ENCODE measurements around the gene SEC24D. TPM values are rescaled to one million over a fixed set of nuclear protein-coding genes. Genes with fewer than 3 reads are reported as not detected.
A peak's percentile ranks its signal among the peaks of the same experiment; 100 is the strongest.

Gene SEC24D
- polyA plus RNA-seq, 4 donors, result 28.1 to 57.9 (median 46.5) TPM

DNA sequence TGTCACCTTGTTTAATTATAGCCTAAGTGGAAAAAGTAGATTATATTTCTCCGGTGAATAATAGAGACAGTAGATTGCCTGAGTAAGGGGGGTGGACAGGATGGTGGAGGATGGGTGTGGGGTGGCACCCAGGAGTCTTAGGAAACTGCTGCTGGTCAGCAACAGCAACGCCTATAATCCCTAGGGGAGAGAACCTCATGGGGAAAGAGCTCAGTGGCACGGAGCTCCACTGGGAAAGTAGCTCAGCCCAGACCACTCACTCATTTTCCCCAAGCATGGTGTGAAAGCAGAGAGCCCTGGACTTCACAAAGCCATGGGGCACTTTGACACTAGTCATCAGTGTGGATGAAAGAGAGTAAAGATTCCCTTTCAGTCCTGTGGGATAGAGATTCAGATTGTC, 119.6 kb downstream of the SEC24D start:
- DNase-seq (no peak), FAIRE-seq (no peak)
- Histone ChIP-seq H3K27ac (ENCODE audit: low read depth in 1 of 3, low read length in 2 of 3) (no peak overlapping the region), H3K27me3 (ENCODE audit: control insufficient read depth in 3 of 3, insufficient read depth in 3 of 3, low read length in 3 of 3) (no peaks in the 10 kb centered on the region), H3K4me3 (ENCODE audit: low read depth in 1 of 3, low read length in 3 of 3) (no peak overlapping the region), H3K9me3 (ENCODE audit: control insufficient read depth in 2 of 2, insufficient read depth in 1 of 2, low read depth in 1 of 2, low read length in 1 of 2) (no peaks in the 10 kb centered on the region), H3K36me3 (ENCODE audit: control insufficient read depth in 3 of 3, insufficient read depth in 2 of 3, low read depth in 1 of 3, low read length in 3 of 3) (peaks cover 3 to 10% (median 6%) of the 10 kb centered on the region in 3 donors), H3K4me1 (ENCODE audit: control insufficient read depth in 3 of 3, insufficient read depth in 2 of 3, low read depth in 1 of 3, low read length in 2 of 3) (no peaks in the 10 kb centered on the region)
- 73 to 86% (median 77%) methylated on average over 3 of the region's 3 CpGs for WGBS, 3 donors

DNA sequence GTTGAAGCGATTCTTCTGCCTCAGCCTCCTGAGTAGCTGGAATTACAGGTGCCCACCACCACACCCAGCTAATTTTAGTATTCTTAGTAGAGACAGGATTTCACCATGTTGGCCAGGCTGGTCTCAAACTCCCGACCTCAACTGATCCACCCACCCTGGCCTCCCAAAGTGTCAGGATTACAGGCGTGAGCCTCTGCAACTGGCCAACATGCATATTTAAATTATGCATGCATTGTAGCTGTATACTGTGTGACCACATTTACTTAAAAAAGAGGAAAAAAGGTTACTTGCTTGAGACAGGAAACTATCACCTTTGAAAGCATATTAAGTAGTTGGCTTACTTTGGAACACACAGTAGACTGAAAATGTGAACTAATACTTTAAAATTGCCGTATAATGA, 121.2 kb downstream of the SEC24D start:
- Histone ChIP-seq H3K9me3 (ENCODE audit: control insufficient read depth in 2 of 2, insufficient read depth in 1 of 2, low read depth in 1 of 2, low read length in 1 of 2) (no peaks in the 10 kb centered on the region), H3K36me3 (ENCODE audit: control insufficient read depth in 3 of 3, insufficient read depth in 2 of 3, low read depth in 1 of 3, low read length in 3 of 3) (peaks cover 3 to 10% (median 7%) of the 10 kb centered on the region in 3 donors), H3K4me3 (ENCODE audit: low read depth in 1 of 3, low read length in 3 of 3) (no peak overlapping the region), H3K4me1 (ENCODE audit: control insufficient read depth in 3 of 3, insufficient read depth in 2 of 3, low read depth in 1 of 3, low read length in 2 of 3) (no peaks in the 10 kb centered on the region), H3K27me3 (ENCODE audit: control insufficient read depth in 3 of 3, insufficient read depth in 3 of 3, low read length in 3 of 3) (no peaks in the 10 kb centered on the region), H3K27ac (ENCODE audit: low read depth in 1 of 3, low read length in 2 of 3) (no peak overlapping the region)
- WGBS, 3 donors, result 92 to 97% (median 92%) methylated on average over 4 of the region's 4 CpGs
- FAIRE-seq (no peak), DNase-seq (no peak)

DNA sequence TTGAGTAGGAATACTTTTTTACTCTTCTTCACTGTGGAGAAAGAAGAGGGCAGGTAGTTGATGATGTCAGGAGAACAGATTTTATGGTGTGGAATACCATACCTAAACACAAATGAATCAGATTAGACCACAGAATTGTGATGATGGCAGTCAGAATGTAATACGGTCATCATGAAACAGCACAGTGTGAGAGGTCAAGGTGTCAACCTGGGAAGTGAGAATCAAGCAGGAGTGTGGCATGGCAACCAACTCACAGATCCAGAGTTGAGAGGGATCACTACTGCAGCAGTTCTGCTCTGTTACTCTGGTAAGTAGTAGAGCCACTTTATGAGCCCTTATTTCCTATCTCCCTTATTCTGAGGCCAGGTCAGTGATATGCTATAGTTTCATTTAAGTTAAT, 123.1 kb downstream of the SEC24D start:
- Histone ChIP-seq H3K27me3 (ENCODE audit: control insufficient read depth in 3 of 3, insufficient read depth in 3 of 3, low read length in 3 of 3) (no peaks in the 10 kb centered on the region), H3K36me3 (ENCODE audit: control insufficient read depth in 3 of 3, insufficient read depth in 2 of 3, low read depth in 1 of 3, low read length in 3 of 3) (peaks cover 3 to 8% (median 7%) of the 10 kb centered on the region in 3 donors), H3K9me3 (ENCODE audit: control insufficient read depth in 2 of 2, insufficient read depth in 1 of 2, low read depth in 1 of 2, low read length in 1 of 2) (no peaks in the 10 kb centered on the region), H3K27ac (ENCODE audit: low read depth in 1 of 3, low read length in 2 of 3) (no peak overlapping the region), H3K4me3 (ENCODE audit: low read depth in 1 of 3, low read length in 3 of 3) (no peak overlapping the region), H3K4me1 (ENCODE audit: control insufficient read depth in 3 of 3, insufficient read depth in 2 of 3, low read depth in 1 of 3, low read length in 2 of 3) (no peaks in the 10 kb centered on the region)
- FAIRE-seq (no peak), DNase-seq (no peak)
- WGBS, 3 donors, result 80 to 85% (median 83%) methylated on average over 1 of the region's 1 CpG

DNA sequence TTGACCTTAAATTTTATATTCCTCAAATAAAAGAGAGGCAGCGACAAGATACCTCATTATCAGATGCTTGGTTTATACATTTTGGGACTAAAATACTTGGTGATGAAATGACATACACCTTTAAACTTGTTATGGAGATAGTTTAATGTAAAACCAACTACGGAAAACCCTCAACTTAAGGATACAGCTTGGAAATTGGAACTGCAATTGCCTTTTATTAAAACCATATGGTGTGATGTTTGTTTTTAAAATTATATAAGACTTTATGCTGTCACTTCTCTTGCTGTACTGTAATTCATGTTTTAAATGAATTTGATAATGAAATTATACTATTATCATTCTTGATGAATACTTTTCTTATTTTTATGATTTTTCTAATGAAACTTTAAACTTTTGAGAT, 124.9 kb downstream of the SEC24D start:
- no peaks in the 10 kb centered on the region for H3K4me1 ChIP-seq (ENCODE audit: control insufficient read depth in 3 of 3, insufficient read depth in 2 of 3, low read depth in 1 of 3, low read length in 2 of 3)
- peaks cover 3 to 11% (median 11%) of the 10 kb centered on the region in 3 donors for H3K36me3 ChIP-seq (ENCODE audit: control insufficient read depth in 3 of 3, insufficient read depth in 2 of 3, low read depth in 1 of 3, low read length in 3 of 3)
- H3K27ac ChIP-seq (ENCODE audit: low read depth in 1 of 3, low read length in 2 of 3), result no peak overlapping the region
- no peaks in the 10 kb centered on the region for H3K9me3 ChIP-seq (ENCODE audit: control insufficient read depth in 2 of 2, insufficient read depth in 1 of 2, low read depth in 1 of 2, low read length in 1 of 2)
- no peak overlapping the region for H3K4me3 ChIP-seq (ENCODE audit: low read depth in 1 of 3, low read length in 3 of 3)
- FAIRE-seq (no peak), DNase-seq (no peak)
- 90 to 97% (median 92%) methylated on average over 2 of the region's 2 CpGs for whole genome bisulfite sequencing, 3 donors
- no peaks in the 10 kb centered on the region for H3K27me3 ChIP-seq (ENCODE audit: control insufficient read depth in 3 of 3, insufficient read depth in 3 of 3, low read length in 3 of 3)

DNA sequence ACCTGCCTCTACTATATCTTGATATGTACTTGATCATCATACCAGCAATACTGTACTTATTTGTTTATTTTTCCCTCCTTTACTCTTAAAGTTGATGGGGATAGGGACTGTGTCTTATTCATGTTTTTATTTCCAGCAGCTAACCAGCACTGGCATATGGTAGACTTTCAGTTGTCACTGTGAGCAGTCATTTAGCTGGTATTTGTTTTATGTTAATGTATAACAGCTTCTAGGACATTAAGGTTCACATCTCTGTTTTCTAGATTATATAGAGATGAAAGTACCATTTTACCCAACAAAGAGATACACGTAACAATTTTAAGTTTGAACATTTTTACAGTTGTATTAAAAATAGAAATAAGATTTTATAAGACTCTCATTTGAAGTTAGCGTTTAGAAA, 132.8 kb downstream of the SEC24D start:
- peaks cover 12 to 29% (median 22%) of the 10 kb centered on the region in 3 donors for H3K36me3 ChIP-seq (ENCODE audit: control insufficient read depth in 3 of 3, insufficient read depth in 2 of 3, low read depth in 1 of 3, low read length in 3 of 3)
- 48 to 83% (median 73%) methylated on average over 2 of the region's 2 CpGs for WGBS, 3 donors
- DNase-seq (peak in 1 of 2 donors; percentile 31), FAIRE-seq (peak; percentile 70)
- no peak overlapping the region for H3K27ac ChIP-seq (ENCODE audit: low read depth in 1 of 3, low read length in 2 of 3)
- no peaks in the 10 kb centered on the region for H3K4me1 ChIP-seq (ENCODE audit: control insufficient read depth in 3 of 3, insufficient read depth in 2 of 3, low read depth in 1 of 3, low read length in 2 of 3)
- H3K4me3 ChIP-seq (ENCODE audit: low read depth in 1 of 3, low read length in 3 of 3), result no peak overlapping the region
- no peaks in the 10 kb centered on the region for H3K27me3 ChIP-seq (ENCODE audit: control insufficient read depth in 3 of 3, insufficient read depth in 3 of 3, low read length in 3 of 3)
- no peaks in the 10 kb centered on the region for H3K9me3 ChIP-seq (ENCODE audit: control insufficient read depth in 2 of 2, insufficient read depth in 1 of 2, low read depth in 1 of 2, low read length in 1 of 2)

DNA sequence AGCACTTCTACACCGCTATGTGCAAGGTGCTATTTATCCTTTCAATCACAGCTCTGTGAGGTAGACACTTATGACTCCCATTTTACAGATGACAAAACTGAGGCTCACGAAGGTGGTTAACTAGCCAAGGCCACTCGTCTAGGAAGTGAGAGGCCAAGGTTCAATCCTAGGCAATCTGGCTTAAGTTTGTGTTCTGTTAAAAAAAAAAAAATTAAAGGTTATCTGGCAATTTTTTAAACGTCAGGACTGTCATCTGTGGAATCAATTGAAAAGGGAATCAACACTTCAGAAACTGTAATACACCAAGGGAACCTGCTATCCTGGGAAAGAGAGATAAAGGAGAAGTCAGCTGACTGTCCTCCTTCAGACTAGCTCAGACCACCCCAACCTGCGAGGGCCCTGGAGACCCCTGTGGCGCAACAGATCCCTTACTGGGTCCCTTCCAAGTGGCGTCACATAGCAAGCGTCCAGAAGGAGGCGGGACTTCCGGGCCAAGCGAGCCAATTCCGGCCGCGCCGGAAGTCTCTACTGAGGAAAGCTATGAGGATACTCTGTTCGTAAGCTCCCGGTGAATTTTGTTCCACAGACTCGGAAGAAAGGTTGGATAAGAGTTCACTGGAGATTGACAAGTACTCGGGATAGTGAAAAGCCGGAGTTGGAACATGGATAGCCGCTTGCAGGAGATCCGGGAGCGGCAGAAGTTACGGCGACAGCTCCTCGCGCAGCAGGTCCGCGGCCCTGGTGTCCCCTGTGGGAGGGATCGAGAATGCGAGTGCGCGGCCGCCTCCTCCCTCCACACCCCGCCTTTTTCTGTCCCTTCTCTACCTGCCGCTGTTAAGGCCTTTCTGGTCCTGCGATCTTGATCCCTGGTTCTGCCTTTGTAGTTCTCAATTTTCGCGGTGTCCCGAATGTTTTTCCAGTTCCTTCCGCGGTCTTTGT, 150.8 kb downstream of the SEC24D start, which contains the start of gene METTL14:
METTL14 (plus strand) TSS at position 520 of the 939 bp plus-strand sequence; CDS start at position 663, 143 bp downstream.
- DNase-seq (peak; percentile 91 to 98), FAIRE-seq (no peak)
- H3K27me3 ChIP-seq (ENCODE audit: control insufficient read depth in 3 of 3, insufficient read depth in 3 of 3, low read length in 3 of 3), result no peaks in the 10 kb centered on the region
- peaks cover 0 to 17% (median 2%) of the 10 kb centered on the region in 3 donors for H3K4me1 ChIP-seq (ENCODE audit: control insufficient read depth in 3 of 3, insufficient read depth in 2 of 3, low read depth in 1 of 3, low read length in 2 of 3)
- peak within 1 kb of the TSS; percentile 57 to 97 (median 89) for H3K27ac ChIP-seq (ENCODE audit: low read depth in 1 of 3, low read length in 2 of 3)
- WGBS, 3 donors, result 4 to 5% (median 5%) methylated on average over 30 to 42 of the region's 42 CpGs
- H3K36me3 ChIP-seq (ENCODE audit: control insufficient read depth in 3 of 3, insufficient read depth in 2 of 3, low read depth in 1 of 3, low read length in 3 of 3), result peaks cover 0 to 18% (median 4%) of the 10 kb centered on the region in 3 donors
- H3K9me3 ChIP-seq (ENCODE audit: control insufficient read depth in 2 of 2, insufficient read depth in 1 of 2, low read depth in 1 of 2, low read length in 1 of 2), result no peaks in the 10 kb centered on the region
- peak within 1 kb of the TSS; percentile 62 to 85 (median 63) for H3K4me3 ChIP-seq (ENCODE audit: low read depth in 1 of 3, low read length in 3 of 3)

DNA sequence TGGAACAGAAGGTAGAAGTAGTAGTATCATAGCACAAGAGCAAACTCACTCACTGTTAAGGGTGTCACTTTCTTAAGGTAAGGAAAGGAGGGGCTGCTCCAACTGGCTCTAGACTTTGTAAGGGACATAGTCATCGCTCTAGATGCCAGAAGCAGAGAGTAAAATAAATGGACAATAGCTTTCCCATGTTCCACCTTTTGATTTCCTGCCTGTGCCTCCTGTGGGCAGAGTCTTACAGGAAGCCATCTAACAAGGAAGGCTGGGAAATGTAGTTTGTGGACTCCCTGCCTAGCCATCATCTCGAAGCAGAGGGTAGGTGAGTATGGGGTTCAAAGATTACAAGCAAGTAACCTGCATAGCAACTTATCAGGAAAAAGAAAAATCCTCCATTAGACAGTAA, 152.4 kb downstream of the SEC24D start:
- Histone ChIP-seq H3K36me3 (ENCODE audit: control insufficient read depth in 3 of 3, insufficient read depth in 2 of 3, low read depth in 1 of 3, low read length in 3 of 3) (peaks cover 0 to 7% (median 4%) of the 10 kb centered on the region in 3 donors), H3K27me3 (ENCODE audit: control insufficient read depth in 3 of 3, insufficient read depth in 3 of 3, low read length in 3 of 3) (no peaks in the 10 kb centered on the region), H3K27ac (ENCODE audit: low read depth in 1 of 3, low read length in 2 of 3) (no peak overlapping the region), H3K4me3 (ENCODE audit: low read depth in 1 of 3, low read length in 3 of 3) (no peak overlapping the region), H3K4me1 (ENCODE audit: control insufficient read depth in 3 of 3, insufficient read depth in 2 of 3, low read depth in 1 of 3, low read length in 2 of 3) (peaks cover 0 to 17% (median 2%) of the 10 kb centered on the region in 3 donors), H3K9me3 (ENCODE audit: control insufficient read depth in 2 of 2, insufficient read depth in 1 of 2, low read depth in 1 of 2, low read length in 1 of 2) (no peaks in the 10 kb centered on the region)
- no peak for FAIRE-seq
- WGBS, 3 donors, result 6 to 25% (median 14%) methylated on average over 2 of the region's 2 CpGs
- peak; percentile 41 to 81 for DNase-seq

DNA sequence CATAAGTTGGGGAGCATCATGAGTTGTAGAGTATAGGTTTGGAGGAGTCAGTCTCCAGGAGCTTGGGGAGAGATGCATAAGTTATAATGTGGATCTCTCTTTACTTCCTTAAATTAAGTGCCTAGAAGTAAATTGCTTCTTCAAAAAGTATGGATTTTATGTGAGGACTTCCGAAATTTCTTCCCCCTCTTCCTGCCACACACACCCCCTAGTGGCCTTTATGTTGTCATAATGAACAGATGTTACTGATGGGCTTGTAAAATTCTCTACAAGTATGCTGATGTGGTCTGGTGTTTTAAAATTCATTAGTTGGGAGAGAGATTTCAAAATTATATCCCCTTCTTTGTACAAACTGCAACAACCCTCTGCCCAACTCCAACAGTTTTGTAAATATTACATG, 153.0 kb downstream of the SEC24D start:
- no peak overlapping the region for H3K27ac ChIP-seq (ENCODE audit: low read depth in 1 of 3, low read length in 2 of 3)
- FAIRE-seq (no peak), DNase-seq (no peak)
- H3K36me3 ChIP-seq (ENCODE audit: control insufficient read depth in 3 of 3, insufficient read depth in 2 of 3, low read depth in 1 of 3, low read length in 3 of 3), result peaks cover 0 to 2% (median under 1%) of the 10 kb centered on the region in 3 donors
- peaks cover 0 to 17% (median 2%) of the 10 kb centered on the region in 3 donors for H3K4me1 ChIP-seq (ENCODE audit: control insufficient read depth in 3 of 3, insufficient read depth in 2 of 3, low read depth in 1 of 3, low read length in 2 of 3)
- H3K4me3 ChIP-seq (ENCODE audit: low read depth in 1 of 3, low read length in 3 of 3), result no peak overlapping the region
- no peaks in the 10 kb centered on the region for H3K27me3 ChIP-seq (ENCODE audit: control insufficient read depth in 3 of 3, insufficient read depth in 3 of 3, low read length in 3 of 3)
- 47 to 60% (median 57%) methylated on average over 1 of the region's 1 CpG for WGBS, 3 donors
- H3K9me3 ChIP-seq (ENCODE audit: control insufficient read depth in 2 of 2, insufficient read depth in 1 of 2, low read depth in 1 of 2, low read length in 1 of 2), result no peaks in the 10 kb centered on the region
